Measurements from ENCODE around the gene MRPL53. TPM values are rescaled to one million over a fixed set of nuclear protein-coding genes. Genes with fewer than 3 reads are reported as not detected.

Gene MRPL53
- total RNA-seq, 1 donor from 2014 or later = 37.7 TPM

- no peak overlapping the region for H3K4me3 ChIP-seq
- H3K27me3 ChIP-seq = no peaks in the 10 kb centered on the region
- no peak for TF ChIP-seq CTCF (IDR thresholded peaks at IDR 0.05)
- no peaks in the 10 kb centered on the region for H3K36me3 ChIP-seq
- no peak overlapping the region for H3K27ac ChIP-seq
- no peaks in the 10 kb centered on the region for H3K9me3 ChIP-seq
- H3K4me1 ChIP-seq = peaks cover 12 to 28% of the 10 kb centered on the region in 2 donors
- intact Hi-C loops (cut with DNase I) = no loop called here
- no peak for DNase-seq (ENCODE audit: low spot score in 2 of 2)
Measured at GRCh38 chr2:74438248-74438647, 34.2 kb downstream of the MRPL53 start.

GRCh38 chr2:74436848-74437695 is 35.4 kb downstream of the MRPL53 start:
- intact Hi-C loops (cut with DNase I) = no loop called here
- H3K36me3 ChIP-seq = peaks cover 4 to 5% of the 10 kb centered on the region in 2 donors
- H3K9me3 ChIP-seq = no peaks in the 10 kb centered on the region
- no peak for DNase-seq (ENCODE audit: low spot score in 2 of 2)
- H3K4me1 ChIP-seq = peaks cover 12 to 28% of the 10 kb centered on the region in 2 donors
- no peak overlapping the region for H3K27ac ChIP-seq
- H3K27me3 ChIP-seq = no peaks in the 10 kb centered on the region
- no peak for TF ChIP-seq CTCF (IDR thresholded peaks at IDR 0.05)
- no peak overlapping the region for H3K4me3 ChIP-seq

- no peak for DNase-seq (ENCODE audit: low spot score in 2 of 2)
- no peaks in the 10 kb centered on the region for H3K27me3 ChIP-seq
- H3K4me1 ChIP-seq = peaks cover 5 to 23% of the 10 kb centered on the region in 2 donors
- intact Hi-C loops (cut with DNase I) = no loop called here
- H3K4me3 ChIP-seq = no peak overlapping the region
- no peaks in the 10 kb centered on the region for H3K9me3 ChIP-seq
- no peak for TF ChIP-seq CTCF (IDR thresholded peaks at IDR 0.05)
- peaks cover 12 to 13% of the 10 kb centered on the region in 2 donors for H3K36me3 ChIP-seq
- H3K27ac ChIP-seq = no peak overlapping the region
Measured at GRCh38 chr2:74436111-74436805, 36.2 kb downstream of the MRPL53 start.

GRCh38 chr2:74430502-74430901 is 42.0 kb downstream of the MRPL53 start:
- intact Hi-C loops (cut with DNase I) = no loop called here
- peaks cover 45 to 50% of the 10 kb centered on the region in 2 donors for H3K36me3 ChIP-seq
- no peak for DNase-seq (ENCODE audit: low spot score in 2 of 2)

More at GRCh38 chr2:74430502-74430901, 42.0 kb downstream of the MRPL53 start:
- H3K4me1 ChIP-seq = no peaks in the 10 kb centered on the region
- no peak for TF ChIP-seq CTCF (IDR thresholded peaks at IDR 0.05)
- H3K9me3 ChIP-seq = no peaks in the 10 kb centered on the region
- no peak overlapping the region for H3K27ac ChIP-seq
- no peak overlapping the region for H3K4me3 ChIP-seq
- H3K27me3 ChIP-seq = no peaks in the 10 kb centered on the region

Data from ascending aorta (tissue), 2 donors.